GM12878 (cell line): Measurements from ENCODE around the gene TNNC2. TPM values are rescaled to one million over a fixed set of nuclear protein-coding genes. Genes with fewer than 3 reads are reported as not detected.
A peak's percentile ranks its signal among the peaks of the same experiment; 100 is the strongest.

Experiments used
- ATAC-seq: fragments of 200-7000 bp; cut with Tn5 transposase; 3 replicates; pipeline ENCODE4 v1.9.1; 2020; ENCODE audit warnings: mild to moderate bottlenecking, moderate library complexity
- BruUV-seq: library from RNA; stranded (reverse); fragments of 400-500 nt; replicated peaks from 2 replicates; lab custom pipeline; 2021; lab: Mats Ljungman, UMichigan
- CTCF ChIA-PET: fragments of 300-600 bp; sonication (Branson Sonifier 250); formaldehyde crosslinking; extraction: SDS; loops from one replicate; lab custom pipeline; 2021; ENCODE audit warnings: inconsistent platforms; lab: Yijun Ruan, JAX
- POLR2A ChIA-PET: fragments of 350-600 bp; formaldehyde crosslinking; extraction: SDS; loops from one replicate; lab custom pipeline; 2021; ENCODE audit warnings: inconsistent platforms; lab: Charles Lee
- RAD21 ChIA-PET: fragments of 300-600 bp; sonication (Branson Sonifier 250); formaldehyde crosslinking; loops from one replicate; lab custom pipeline; 2023; ENCODE audit warnings: antibody characterized with exemption; ENCODE audit not compliant: unreplicated experiment; lab: Charles Lee
- SMC1A ChIA-PET: fragments of 300-600 bp; sonication (Branson Sonifier 250); formaldehyde crosslinking; loops from one replicate; lab custom pipeline; 2023; ENCODE audit not compliant: unreplicated experiment, uncharacterized antibody; lab: Charles Lee
- DNase-seq: peaks from one replicate; pipeline ENCODE4 v3.0.0-alpha.2; 2011; ENCODE audit warnings: low read depth, low spot score
- FAIRE-seq: peaks from 3 replicates; lab custom pipeline; 2011; peaks lifted over from hg19 to GRCh38; lab: Jason Lieb, UNC
- H2AFZ ChIP-seq: 2 replicates; pipeline ENCODE4 v1.6.0; 2011; ENCODE audit warnings: low read depth, low read length, control low read depth; ENCODE audit not compliant: control insufficient read depth
- H3K27ac ChIP-seq: 2 replicates; pipeline ENCODE4 v1.5.1; 2011; ENCODE audit warnings: control low read depth; ENCODE audit not compliant: control insufficient read depth, insufficient read depth
- H3K27me3 ChIP-seq, 2 experiments: replicated peaks in 1 of 2; 2 replicates each; pipeline versions ENCODE4 v1.6.0 to v1.6.1; 2011; ENCODE audit warnings: low read length in 1 of 2; ENCODE audit not compliant: control insufficient read depth in 2 of 2, insufficient read depth in 2 of 2
- H3K36me3 ChIP-seq, 2 experiments: 2 replicates each; pipeline ENCODE4 v1.5.1; 2011; ENCODE audit warnings: low read length in 1 of 2; ENCODE audit not compliant: control insufficient read depth in 2 of 2, insufficient read depth in 2 of 2
- H3K4me1 ChIP-seq: 2 replicates; pipeline ENCODE4 v1.6.1; 2011; ENCODE audit warnings: mild to moderate bottlenecking, low read length, moderate library complexity, mixed read lengths; ENCODE audit not compliant: control insufficient read depth, insufficient read depth
- H3K4me2 ChIP-seq: 2 replicates; pipeline ENCODE4 v1.6.0; 2011; ENCODE audit warnings: control low read depth; ENCODE audit not compliant: control insufficient read depth, insufficient read depth
- H3K4me3 ChIP-seq: fragments of 200-600 bp; sonication (generic); 2 replicates; pipeline ENCODE4 v1.5.1; 2016
- H3K79me2 ChIP-seq: 2 replicates; pipeline ENCODE4 v1.6.0; 2011; ENCODE audit warnings: low read length; ENCODE audit not compliant: control insufficient read depth, insufficient read depth
- H3K9ac ChIP-seq: 2 replicates; pipeline ENCODE4 v1.8.0; 2011; ENCODE audit warnings: low read length, control low read depth, mixed read lengths; ENCODE audit not compliant: control insufficient read depth, insufficient read depth
- H3K9me3 ChIP-seq: replicated peaks from 3 replicates; pipeline ENCODE4 v1.5.1; 2011; ENCODE audit warnings: mild to moderate bottlenecking, low read length; ENCODE audit not compliant: control insufficient read depth, insufficient read depth
- H4K20me1 ChIP-seq: 2 replicates; pipeline ENCODE4 v1.6.0; 2011; ENCODE audit not compliant: control insufficient read depth, insufficient read depth
- FOS ChIP-seq: IDR thresholded peaks from 3 replicates; pipeline ENCODE4 v1.6.1; 2011; ENCODE audit warnings: borderline replicate concordance; ENCODE audit not compliant: insufficient read length; ENCODE audit errors: extremely low read depth
- HDAC2 ChIP-seq: fragments of 200-600 bp; sonication (generic); IDR thresholded peaks from 2 replicates; pipeline ENCODE4 v1.6.1; 2017
- RFX5 ChIP-seq: IDR thresholded peaks from 2 replicates; pipeline ENCODE4 v1.6.1; 2011; ENCODE audit warnings: low read depth, low read length, improper control_type of control experiment
- WGBS: methylation state at CpG from one replicate; pipeline ENCODE4 v1.1.6; 2016; ENCODE audit warnings: low lambda C conversion rate; ENCODE audit not compliant: insufficient replicate concordance, insufficient coverage; ENCODE audit errors: missing lambda C conversion rate; 5-methylcytosine and 5-hydroxymethylcytosine counted together
- in situ Hi-C: fragments of 300-500 bp; cut with MboI; formaldehyde crosslinking; loops from 9 replicates; pipeline ENCODE4 v1.14.3; 2018; ENCODE audit warnings: mixed read lengths
- intact Hi-C: fragments of 100-400 bp; cut with micrococcal nuclease; formaldehyde crosslinking; loops from one replicate; pipeline ENCODE4 v1.14.2; 2022; ENCODE audit not compliant: unreplicated experiment
- polyA plus RNA-seq, 11 experiments: library from polyadenylated mRNA; depleted of rRNA in 4 of 11; unstranded in 6 of 11; stranded (reverse) in 5 of 11; fragments of >200 nt; fragmentation: Nextera tagmentation in 4 of 11; fragmentation: Illumina TruSeq in 1 of 11; extraction: Ambion mirVana in 4 of 11; extraction: Trizol in 1 of 11; gene quantifications; 1 replicate in 1 of 11; 2 replicates in 10 of 11; pipeline versions ENCODE4 v1.2.1 to v1.2.3, GENCODE V29; 2011 to 2016; ENCODE audit warnings: inconsistent platforms in 2 of 11, missing spikeins in 2 of 11, low read depth in 1 of 11
- total RNA-seq, 4 experiments: library from RNA; depleted of rRNA in 3 of 4; stranded (reverse); fragments of >200 nt in 3 of 4; fragmentation: Illumina TruSeq in 1 of 4; extraction: Trizol in 1 of 4; gene quantifications; 2 replicates each; pipeline versions ENCODE4 v1.2.1 to v1.2.3, GENCODE V29; 2013 to 2021
- TF ChIP-seq, protein P1 (sequence below), 3 experiments: IDR thresholded peaks in 2 of 3; conservative IDR thresholded peaks in 1 of 3; 2 replicates each; pipeline ENCODE4 v1.5.1; 2011; ENCODE audit warnings: low read depth in 3 of 3, low read length in 3 of 3, mild to moderate bottlenecking in 3 of 3, control low read depth in 2 of 3, moderate library complexity in 2 of 3, inconsistent platforms in 1 of 3, mixed read lengths in 1 of 3; ENCODE audit not compliant: control insufficient read depth in 2 of 3, insufficient read depth in 1 of 3; ENCODE audit errors: extremely low read depth in 1 of 3
- TF ChIP-seq, protein P2 (sequence below): fragments of 150-350 bp; IDR thresholded peaks from 2 replicates; pipeline ENCODE4 v1.6.1; 2014; ENCODE audit warnings: mild to moderate bottlenecking, low read depth, low read length
- TF ChIP-seq, protein P3 (sequence below): fragments of 450-650 bp; IDR thresholded peaks from 2 replicates; pipeline ENCODE4 v1.6.1; 2017; ENCODE audit warnings: mild to moderate bottlenecking, moderate library complexity
- TF ChIP-seq, protein P4 (sequence below): fragments of 450-650 bp; IDR thresholded peaks from 2 replicates; pipeline ENCODE4 v1.6.1; 2016; ENCODE audit warnings: mild to moderate bottlenecking
- TF ChIP-seq, protein P5 (sequence below): fragments of 450-650 bp; formaldehyde crosslinking; IDR thresholded peaks from 2 replicates; pipeline ENCODE4 v1.4.0; 2022; ENCODE audit warnings: mild to moderate bottlenecking, moderate library complexity

TNNC2 gene
- total and polyA plus RNA-seq, 10 of the 15 experiments (the other 5 are each of a cell fraction or from before 2014, with no cell fraction given), result 0.37 TPM; not detected in 9

DNA sequence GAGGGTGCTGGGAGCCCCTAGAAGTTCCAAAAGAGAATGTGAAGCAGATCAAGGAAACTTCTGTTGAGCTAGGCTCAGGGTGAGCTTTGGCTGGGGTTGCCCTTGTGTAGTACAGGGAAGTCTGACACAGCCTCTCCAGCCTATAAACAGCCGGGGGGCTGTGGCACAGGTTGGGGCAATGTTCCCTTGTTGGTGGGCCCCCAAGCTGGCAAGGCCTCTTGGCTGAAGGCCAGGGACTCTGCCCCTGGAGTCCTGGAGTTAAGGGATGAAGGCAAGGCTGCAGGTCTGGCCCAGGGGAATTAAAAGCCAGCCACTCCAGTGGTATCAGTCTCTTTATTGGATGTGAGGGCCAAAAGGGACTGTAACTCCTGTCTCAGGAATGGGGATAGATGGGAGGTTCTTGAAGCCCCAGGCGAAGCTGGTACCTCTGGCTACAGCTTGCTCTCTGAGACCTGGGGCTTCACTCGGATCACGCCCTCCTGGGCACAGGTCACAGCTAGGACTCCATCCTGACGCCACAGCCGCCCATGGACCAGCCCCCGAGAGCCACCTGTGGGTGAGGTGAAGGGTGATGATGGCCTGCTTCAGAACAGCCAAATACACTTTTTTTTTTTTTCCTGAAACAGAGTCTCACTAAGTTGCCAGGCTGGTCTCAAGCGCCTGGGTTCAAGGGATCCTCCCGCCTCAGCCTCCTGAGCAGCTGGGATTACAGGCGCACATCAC, 14.5 kb upstream of the TNNC2 start:
- ChIA-PET SMC1A (interaction anchor here (0.6 to 2.1 kb wide), 14 partner anchors 8 to 170 kb away, joined by 3 to 4 read pairs (median 4); partner anchors contain the start of gene UBE2C), RAD21 (interaction anchor here (0.9 to 1.7 kb wide), 11 partner anchors 16 to 129 kb away, joined by 3 to 6 read pairs (median 4); partner anchors contain the start of genes ACOT8, CTSA, NEURL2 and PCIF1), CTCF (interaction anchor here (1.0 to 3.8 kb wide), 7 partner anchors 8 to 129 kb away, joined by 3 to 18 read pairs (median 8); partner anchors contain the start of genes ACOT8, PCIF1, SNX21 and ZSWIM3), POLR2A (interaction anchor here (0.9 to 2.3 kb wide), 8 partner anchors 11 to 119 kb away, joined by 3 to 10 read pairs (median 5); partner anchors contain the start of genes CTSA, NEURL2 and UBE2C)
- no peaks in the 10 kb centered on the region for H3K9me3 ChIP-seq
- H3K27ac ChIP-seq, result peak overlapping the region; percentile 39
- no peaks in the 10 kb centered on the region for H3K79me2 ChIP-seq
- DNase-seq (no peak), ATAC-seq (no peak), FAIRE-seq (no peak)
- peaks cover 14% of the 10 kb centered on the region for H3K4me1 ChIP-seq
- 91% methylated on average over 9 of the region's 10 CpGs for WGBS
- BruUV-seq, result no TSS peak
- H3K27me3 ChIP-seq, result no peaks in the 10 kb centered on the region
- H2AFZ ChIP-seq, result no peak overlapping the region
- in situ Hi-C loops, result no loop called here
- no peak overlapping the region for H3K4me3 ChIP-seq
- no peak overlapping the region for H3K9ac ChIP-seq
- no peak overlapping the region for H3K4me2 ChIP-seq
- peaks cover 5 to 12% of the 10 kb centered on the region in 2 experiments for H3K36me3 ChIP-seq
- H4K20me1 ChIP-seq, result no peaks in the 10 kb centered on the region
- intact Hi-C loops, result no loop called here
- TF ChIP-seq, protein P1, sequence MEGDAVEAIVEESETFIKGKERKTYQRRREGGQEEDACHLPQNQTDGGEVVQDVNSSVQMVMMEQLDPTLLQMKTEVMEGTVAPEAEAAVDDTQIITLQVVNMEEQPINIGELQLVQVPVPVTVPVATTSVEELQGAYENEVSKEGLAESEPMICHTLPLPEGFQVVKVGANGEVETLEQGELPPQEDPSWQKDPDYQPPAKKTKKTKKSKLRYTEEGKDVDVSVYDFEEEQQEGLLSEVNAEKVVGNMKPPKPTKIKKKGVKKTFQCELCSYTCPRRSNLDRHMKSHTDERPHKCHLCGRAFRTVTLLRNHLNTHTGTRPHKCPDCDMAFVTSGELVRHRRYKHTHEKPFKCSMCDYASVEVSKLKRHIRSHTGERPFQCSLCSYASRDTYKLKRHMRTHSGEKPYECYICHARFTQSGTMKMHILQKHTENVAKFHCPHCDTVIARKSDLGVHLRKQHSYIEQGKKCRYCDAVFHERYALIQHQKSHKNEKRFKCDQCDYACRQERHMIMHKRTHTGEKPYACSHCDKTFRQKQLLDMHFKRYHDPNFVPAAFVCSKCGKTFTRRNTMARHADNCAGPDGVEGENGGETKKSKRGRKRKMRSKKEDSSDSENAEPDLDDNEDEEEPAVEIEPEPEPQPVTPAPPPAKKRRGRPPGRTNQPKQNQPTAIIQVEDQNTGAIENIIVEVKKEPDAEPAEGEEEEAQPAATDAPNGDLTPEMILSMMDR (IDR thresholded peaks at IDR 0.05 in 2 of 3, conservative IDR thresholded peaks at IDR 0.05 in 1 of 3; ENCODE audit: control insufficient read depth in 2 of 3, extremely low read depth in 1 of 3, insufficient read depth in 1 of 3, low read depth in 3 of 3, low read length in 3 of 3), result no peak
- TF ChIP-seq RFX5 (no peak), HDAC2 (no peak), FOS (no peak)
- TF ChIP-seq, protein P2, sequence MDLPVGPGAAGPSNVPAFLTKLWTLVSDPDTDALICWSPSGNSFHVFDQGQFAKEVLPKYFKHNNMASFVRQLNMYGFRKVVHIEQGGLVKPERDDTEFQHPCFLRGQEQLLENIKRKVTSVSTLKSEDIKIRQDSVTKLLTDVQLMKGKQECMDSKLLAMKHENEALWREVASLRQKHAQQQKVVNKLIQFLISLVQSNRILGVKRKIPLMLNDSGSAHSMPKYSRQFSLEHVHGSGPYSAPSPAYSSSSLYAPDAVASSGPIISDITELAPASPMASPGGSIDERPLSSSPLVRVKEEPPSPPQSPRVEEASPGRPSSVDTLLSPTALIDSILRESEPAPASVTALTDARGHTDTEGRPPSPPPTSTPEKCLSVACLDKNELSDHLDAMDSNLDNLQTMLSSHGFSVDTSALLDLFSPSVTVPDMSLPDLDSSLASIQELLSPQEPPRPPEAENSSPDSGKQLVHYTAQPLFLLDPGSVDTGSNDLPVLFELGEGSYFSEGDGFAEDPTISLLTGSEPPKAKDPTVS, result no peak
- TF ChIP-seq, protein P3, sequence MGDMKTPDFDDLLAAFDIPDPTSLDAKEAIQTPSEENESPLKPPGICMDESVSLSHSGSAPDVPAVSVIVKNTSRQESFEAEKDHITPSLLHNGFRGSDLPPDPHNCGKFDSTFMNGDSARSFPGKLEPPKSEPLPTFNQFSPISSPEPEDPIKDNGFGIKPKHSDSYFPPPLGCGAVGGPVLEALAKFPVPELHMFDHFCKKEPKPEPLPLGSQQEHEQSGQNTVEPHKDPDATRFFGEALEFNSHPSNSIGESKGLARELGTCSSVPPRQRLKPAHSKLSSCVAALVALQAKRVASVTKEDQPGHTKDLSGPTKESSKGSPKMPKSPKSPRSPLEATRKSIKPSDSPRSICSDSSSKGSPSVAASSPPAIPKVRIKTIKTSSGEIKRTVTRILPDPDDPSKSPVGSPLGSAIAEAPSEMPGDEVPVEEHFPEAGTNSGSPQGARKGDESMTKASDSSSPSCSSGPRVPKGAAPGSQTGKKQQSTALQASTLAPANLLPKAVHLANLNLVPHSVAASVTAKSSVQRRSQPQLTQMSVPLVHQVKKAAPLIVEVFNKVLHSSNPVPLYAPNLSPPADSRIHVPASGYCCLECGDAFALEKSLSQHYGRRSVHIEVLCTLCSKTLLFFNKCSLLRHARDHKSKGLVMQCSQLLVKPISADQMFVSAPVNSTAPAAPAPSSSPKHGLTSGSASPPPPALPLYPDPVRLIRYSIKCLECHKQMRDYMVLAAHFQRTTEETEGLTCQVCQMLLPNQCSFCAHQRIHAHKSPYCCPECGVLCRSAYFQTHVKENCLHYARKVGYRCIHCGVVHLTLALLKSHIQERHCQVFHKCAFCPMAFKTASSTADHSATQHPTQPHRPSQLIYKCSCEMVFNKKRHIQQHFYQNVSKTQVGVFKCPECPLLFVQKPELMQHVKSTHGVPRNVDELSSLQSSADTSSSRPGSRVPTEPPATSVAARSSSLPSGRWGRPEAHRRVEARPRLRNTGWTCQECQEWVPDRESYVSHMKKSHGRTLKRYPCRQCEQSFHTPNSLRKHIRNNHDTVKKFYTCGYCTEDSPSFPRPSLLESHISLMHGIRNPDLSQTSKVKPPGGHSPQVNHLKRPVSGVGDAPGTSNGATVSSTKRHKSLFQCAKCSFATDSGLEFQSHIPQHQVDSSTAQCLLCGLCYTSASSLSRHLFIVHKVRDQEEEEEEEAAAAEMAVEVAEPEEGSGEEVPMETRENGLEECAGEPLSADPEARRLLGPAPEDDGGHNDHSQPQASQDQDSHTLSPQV, result no peak
- TF ChIP-seq, protein P4, sequence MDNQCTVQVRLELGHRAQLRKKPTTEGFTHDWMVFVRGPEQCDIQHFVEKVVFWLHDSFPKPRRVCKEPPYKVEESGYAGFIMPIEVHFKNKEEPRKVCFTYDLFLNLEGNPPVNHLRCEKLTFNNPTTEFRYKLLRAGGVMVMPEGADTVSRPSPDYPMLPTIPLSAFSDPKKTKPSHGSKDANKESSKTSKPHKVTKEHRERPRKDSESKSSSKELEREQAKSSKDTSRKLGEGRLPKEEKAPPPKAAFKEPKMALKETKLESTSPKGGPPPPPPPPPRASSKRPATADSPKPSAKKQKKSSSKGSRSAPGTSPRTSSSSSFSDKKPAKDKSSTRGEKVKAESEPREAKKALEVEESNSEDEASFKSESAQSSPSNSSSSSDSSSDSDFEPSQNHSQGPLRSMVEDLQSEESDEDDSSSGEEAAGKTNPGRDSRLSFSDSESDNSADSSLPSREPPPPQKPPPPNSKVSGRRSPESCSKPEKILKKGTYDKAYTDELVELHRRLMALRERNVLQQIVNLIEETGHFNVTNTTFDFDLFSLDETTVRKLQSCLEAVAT, result no peak
- TF ChIP-seq, protein P5, sequence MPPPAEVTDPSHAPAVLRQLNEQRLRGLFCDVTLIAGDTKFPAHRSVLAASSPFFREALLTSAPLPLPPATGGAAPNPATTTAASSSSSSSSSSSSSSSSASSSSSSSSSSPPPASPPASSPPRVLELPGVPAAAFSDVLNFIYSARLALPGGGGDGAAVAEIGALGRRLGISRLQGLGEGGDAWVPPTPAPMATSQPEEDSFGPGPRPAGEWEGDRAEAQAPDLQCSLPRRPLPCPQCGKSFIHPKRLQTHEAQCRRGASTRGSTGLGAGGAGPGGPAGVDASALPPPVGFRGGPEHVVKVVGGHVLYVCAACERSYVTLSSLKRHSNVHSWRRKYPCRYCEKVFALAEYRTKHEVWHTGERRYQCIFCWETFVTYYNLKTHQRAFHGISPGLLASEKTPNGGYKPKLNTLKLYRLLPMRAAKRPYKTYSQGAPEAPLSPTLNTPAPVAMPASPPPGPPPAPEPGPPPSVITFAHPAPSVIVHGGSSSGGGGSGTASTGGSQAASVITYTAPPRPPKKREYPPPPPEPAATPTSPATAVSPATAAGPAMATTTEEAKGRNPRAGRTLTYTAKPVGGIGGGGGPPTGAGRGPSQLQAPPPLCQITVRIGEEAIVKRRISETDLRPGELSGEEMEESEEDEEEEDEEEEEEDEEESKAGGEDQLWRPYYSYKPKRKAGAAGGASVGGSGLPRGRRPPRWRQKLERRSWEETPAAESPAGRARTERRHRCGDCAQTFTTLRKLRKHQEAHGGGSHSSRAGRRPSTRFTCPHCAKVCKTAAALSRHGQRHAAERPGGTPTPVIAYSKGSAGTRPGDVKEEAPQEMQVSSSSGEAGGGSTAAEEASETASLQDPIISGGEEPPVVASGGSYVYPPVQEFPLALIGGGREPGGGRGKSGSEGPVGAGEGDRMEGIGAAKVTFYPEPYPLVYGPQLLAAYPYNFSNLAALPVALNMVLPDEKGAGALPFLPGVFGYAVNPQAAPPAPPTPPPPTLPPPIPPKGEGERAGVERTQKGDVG (CRISPR knock-in tag), result no peak
